Activated T-helper 1 cell treated with anti-CD3 and anti-CD28 coated beads, Interleukin-12 subunit alpha, Interleukin-12 subunit beta, Interleukin-2, Interleukin-4 antibody, amounts not matched to agents 30 ng/mL and 10 ng/mL and 1 ng/mL, durations not matched to agents 14 hours and 24 hours and 36 hours (primary cell): ENCODE data around the gene DLGAP5. TPM values are rescaled to one million over a fixed set of nuclear protein-coding genes. Genes with fewer than 3 reads are reported as not detected.

Experiments used
- DNase-seq: peaks from one replicate; pipeline ENCODE4 v3.0.0; 2021; ENCODE audit warnings: low spot score
- H3K27ac Mint-ChIP-seq: one replicate; pipeline ENCODE4 v1.8.0; 2021; ENCODE audit warnings: mild to moderate bottlenecking, mixed read lengths
- H3K27me3 Mint-ChIP-seq: one replicate; pipeline ENCODE4 v1.8.0; 2022; ENCODE audit warnings: mild to moderate bottlenecking, moderate library complexity, mixed read lengths; ENCODE audit not compliant: insufficient read depth
- H3K36me3 Mint-ChIP-seq: one replicate; pipeline ENCODE4 v1.8.0; 2021; ENCODE audit warnings: low read depth, mixed read lengths
- H3K4me1 Mint-ChIP-seq: one replicate; pipeline ENCODE4 v1.8.0; 2021; ENCODE audit warnings: low read depth, mixed read lengths
- H3K4me3 Mint-ChIP-seq: one replicate; pipeline ENCODE4 v1.8.0; 2021; ENCODE audit warnings: mild to moderate bottlenecking, moderate library complexity, mixed read lengths
- H3K9me3 Mint-ChIP-seq: one replicate; pipeline ENCODE4 v1.8.0; 2021; ENCODE audit warnings: mixed read lengths
- intact Hi-C: fragments of 100-400 bp; cut with micrococcal nuclease; formaldehyde crosslinking; loops from one replicate; pipeline ENCODE4 v1.15.1; 2024
- total RNA-seq: library from RNA; stranded (reverse); gene quantifications from 2 replicates; pipeline ENCODE4 v1.2.3, GENCODE V29; 2022

Gene DLGAP5
- total RNA-seq, 1 donor from 2014 or later = 22.4 TPM

- no peak overlapping the region for H3K27ac Mint-ChIP-seq
- no peak overlapping the region for H3K4me3 Mint-ChIP-seq
- H3K9me3 Mint-ChIP-seq = no peaks in the 10 kb centered on the region
- intact Hi-C loops = no loop called here
- DNase-seq = no peak
- no peaks in the 10 kb centered on the region for H3K36me3 Mint-ChIP-seq
- H3K4me1 Mint-ChIP-seq = no peaks in the 10 kb centered on the region
- H3K27me3 Mint-ChIP-seq = peaks cover 28% of the 10 kb centered on the region
These were observed 14.8 kb upstream of the DLGAP5 start for GRCh38 chr14:55206175-55206693.

- intact Hi-C loops = no loop called here
- Mint-ChIP-seq H3K27me3 (peaks cover 27% of the 10 kb centered on the region), H3K4me1 (no peaks in the 10 kb centered on the region), H3K4me3 (no peak overlapping the region), H3K27ac (no peak overlapping the region), H3K36me3 (no peaks in the 10 kb centered on the region), H3K9me3 (no peaks in the 10 kb centered on the region)
- no peak for DNase-seq
These were observed 10.1 kb upstream of the DLGAP5 start for GRCh38 chr14:55201219-55202101.

DNA sequence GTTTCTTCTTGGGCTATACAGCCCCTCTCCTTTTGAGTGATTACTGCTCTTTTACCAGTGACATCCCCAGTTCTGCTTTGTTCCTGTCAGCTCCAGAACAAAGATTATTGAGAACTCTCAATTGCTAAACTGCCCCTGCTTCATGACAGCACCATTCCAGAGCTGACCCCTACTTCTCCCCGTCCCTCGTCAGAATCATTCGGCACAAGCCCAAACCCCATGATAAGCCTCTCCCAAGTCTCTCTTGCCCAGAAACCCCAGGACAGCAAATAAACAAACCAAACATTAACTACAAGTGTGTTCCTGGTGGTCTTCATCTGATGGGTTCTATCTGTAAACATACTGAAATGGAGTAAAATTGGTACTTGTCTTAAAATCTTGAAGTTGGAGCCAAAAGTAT, 9.3 kb upstream of the DLGAP5 start:
- H3K27ac Mint-ChIP-seq = no peak overlapping the region
- no peak overlapping the region for H3K4me3 Mint-ChIP-seq
- no peak for DNase-seq
- no peaks in the 10 kb centered on the region for H3K9me3 Mint-ChIP-seq
- no peaks in the 10 kb centered on the region for H3K36me3 Mint-ChIP-seq
- H3K4me1 Mint-ChIP-seq = no peaks in the 10 kb centered on the region
- intact Hi-C loops = no loop called here
- H3K27me3 Mint-ChIP-seq = peaks cover 27% of the 10 kb centered on the region

GRCh38 chr14:55198749-55199148, 7.4 kb upstream of the DLGAP5 start:
- intact Hi-C loops = no loop called here
- no peak overlapping the region for H3K27ac Mint-ChIP-seq

DNA sequence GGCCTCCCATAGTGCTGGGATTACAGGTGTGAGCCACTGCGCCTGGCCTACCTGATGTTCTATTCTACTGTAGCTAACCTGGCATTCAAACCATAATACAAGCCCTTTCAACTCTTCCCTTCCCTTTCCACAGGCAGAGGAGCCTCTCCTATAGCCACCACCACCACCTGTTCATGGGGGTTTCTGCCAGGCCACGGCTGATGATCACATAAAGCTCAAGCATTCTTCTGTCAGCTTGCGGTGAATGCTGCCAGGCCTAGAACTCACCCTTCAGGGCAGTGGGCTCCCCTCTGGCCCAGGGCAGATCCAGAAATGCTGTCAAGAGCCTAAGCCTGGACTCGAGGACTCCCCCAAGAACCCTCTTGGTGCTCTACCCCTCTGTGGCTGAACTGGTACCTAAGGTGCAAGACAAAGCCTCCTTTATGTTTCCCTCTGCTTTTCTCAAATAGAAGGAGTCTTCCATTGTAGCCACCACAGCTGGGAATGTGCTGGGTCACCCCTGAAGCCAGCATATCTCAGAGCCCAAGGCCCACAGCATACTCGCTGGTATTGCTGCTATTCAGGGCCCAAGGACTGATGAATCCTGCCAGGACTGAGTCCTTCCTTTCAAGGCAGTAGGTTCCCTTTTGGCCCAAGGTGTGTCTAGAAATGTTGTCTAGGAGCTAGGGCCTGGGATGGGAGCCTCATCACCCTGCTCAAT, 3.4 kb upstream of the DLGAP5 start:
- Mint-ChIP-seq H3K4me1 (peaks cover 17% of the 10 kb centered on the region), H3K4me3 (no peak overlapping the region), H3K9me3 (no peaks in the 10 kb centered on the region), H3K27ac (no peak overlapping the region), H3K27me3 (peaks cover 16% of the 10 kb centered on the region), H3K36me3 (no peaks in the 10 kb centered on the region)
- DNase-seq = no peak
- intact Hi-C loops = no loop called here

More at GRCh38 chr14:55198749-55199148, 7.4 kb upstream of the DLGAP5 start:
- H3K9me3 Mint-ChIP-seq = no peaks in the 10 kb centered on the region
- H3K36me3 Mint-ChIP-seq = no peaks in the 10 kb centered on the region
- DNase-seq = no peak
- no peak overlapping the region for H3K4me3 Mint-ChIP-seq
- peaks cover 24% of the 10 kb centered on the region for H3K27me3 Mint-ChIP-seq
- H3K4me1 Mint-ChIP-seq = no peaks in the 10 kb centered on the region

- H3K4me1 Mint-ChIP-seq = peaks cover 38% of the 10 kb centered on the region
- no peak for DNase-seq
- H3K36me3 Mint-ChIP-seq = peaks cover 8% of the 10 kb centered on the region
- intact Hi-C loops = loop anchor here (2.0 kb wide), 1 partner anchor 79 kb away; the partner anchor contains the start of gene FBXO34
- no peaks in the 10 kb centered on the region for H3K27me3 Mint-ChIP-seq
- no peaks in the 10 kb centered on the region for H3K9me3 Mint-ChIP-seq
- H3K4me3 Mint-ChIP-seq = peak overlapping the region; percentile 94
- peak overlapping the region; percentile 66 for H3K27ac Mint-ChIP-seq
These were observed 753 bp upstream of the DLGAP5 start for GRCh38 chr14:55192054-55192621.

DNA sequence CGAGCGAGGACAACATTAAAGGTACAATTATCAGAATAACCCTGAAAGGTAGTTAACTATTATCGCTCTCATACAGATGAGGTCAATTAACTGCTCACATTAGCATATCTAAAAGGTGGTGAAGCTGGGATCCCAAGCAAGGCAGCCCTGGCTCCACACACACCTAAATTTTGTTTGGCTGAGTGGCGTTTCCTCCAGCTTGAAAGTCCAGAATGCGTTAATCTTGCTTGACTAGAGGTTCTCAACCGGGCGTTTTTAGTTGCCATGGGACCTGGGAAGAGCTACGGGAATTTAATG, 531 bp downstream of the DLGAP5 start:
- intact Hi-C loops = loop anchor here (1.0 to 2.0 kb wide), 5 partner anchors 22 to 389 kb away; partner anchors contain the start of genes ATG14 and KTN1

GRCh38 chr14:55188686-55189295, 2.6 kb downstream of the DLGAP5 start:
- Mint-ChIP-seq H3K4me1 (peaks cover 46% of the 10 kb centered on the region), H3K27me3 (no peaks in the 10 kb centered on the region), H3K9me3 (no peaks in the 10 kb centered on the region), H3K27ac (no peak overlapping the region), H3K36me3 (peaks cover 20% of the 10 kb centered on the region), H3K4me3 (peak overlapping the region; percentile 94)
- intact Hi-C loops = no loop called here
- DNase-seq = no peak

More for the DNA sequence above, 531 bp downstream of the DLGAP5 start:
- H3K27ac Mint-ChIP-seq = peak overlapping the region; percentile 59
- H3K9me3 Mint-ChIP-seq = no peaks in the 10 kb centered on the region
- no peaks in the 10 kb centered on the region for H3K27me3 Mint-ChIP-seq
- peaks cover 46% of the 10 kb centered on the region for H3K4me1 Mint-ChIP-seq
- DNase-seq = no peak
- H3K36me3 Mint-ChIP-seq = peaks cover 18% of the 10 kb centered on the region
- peak overlapping the region; percentile 94 for H3K4me3 Mint-ChIP-seq

DNA sequence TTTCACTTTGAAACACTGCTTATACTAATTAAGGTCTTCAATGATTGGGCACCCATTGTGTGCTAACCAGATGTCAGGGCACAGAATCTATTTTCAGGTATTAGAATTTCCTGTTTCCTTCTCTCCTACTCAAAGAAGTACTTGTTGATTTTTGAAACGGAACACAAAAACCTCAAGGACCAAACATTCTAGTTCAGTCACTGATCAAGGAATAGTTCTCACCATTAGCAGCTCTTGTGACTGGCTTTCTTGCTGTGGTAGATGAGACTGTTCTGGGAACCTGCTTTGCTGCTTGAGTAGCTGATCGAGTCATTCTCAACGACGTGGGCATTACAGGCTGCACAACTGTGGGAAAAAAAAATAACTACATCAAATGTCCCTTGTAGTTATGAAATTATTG, 11.0 kb downstream of the DLGAP5 start:
- Mint-ChIP-seq H3K4me1 (peaks cover 5% of the 10 kb centered on the region), H3K36me3 (peaks cover 33% of the 10 kb centered on the region), H3K27ac (no peak overlapping the region), H3K4me3 (no peak overlapping the region), H3K27me3 (no peaks in the 10 kb centered on the region), H3K9me3 (no peaks in the 10 kb centered on the region)
- no peak for DNase-seq
- intact Hi-C loops = no loop called here

GRCh38 chr14:55180006-55180405, 11.4 kb downstream of the DLGAP5 start:
- no peaks in the 10 kb centered on the region for H3K27me3 Mint-ChIP-seq
- no peak overlapping the region for H3K4me3 Mint-ChIP-seq
- no peak for DNase-seq
- peaks cover 5% of the 10 kb centered on the region for H3K4me1 Mint-ChIP-seq
- H3K9me3 Mint-ChIP-seq = no peaks in the 10 kb centered on the region
- peaks cover 34% of the 10 kb centered on the region for H3K36me3 Mint-ChIP-seq
- H3K27ac Mint-ChIP-seq = no peak overlapping the region
- intact Hi-C loops = no loop called here

DNA sequence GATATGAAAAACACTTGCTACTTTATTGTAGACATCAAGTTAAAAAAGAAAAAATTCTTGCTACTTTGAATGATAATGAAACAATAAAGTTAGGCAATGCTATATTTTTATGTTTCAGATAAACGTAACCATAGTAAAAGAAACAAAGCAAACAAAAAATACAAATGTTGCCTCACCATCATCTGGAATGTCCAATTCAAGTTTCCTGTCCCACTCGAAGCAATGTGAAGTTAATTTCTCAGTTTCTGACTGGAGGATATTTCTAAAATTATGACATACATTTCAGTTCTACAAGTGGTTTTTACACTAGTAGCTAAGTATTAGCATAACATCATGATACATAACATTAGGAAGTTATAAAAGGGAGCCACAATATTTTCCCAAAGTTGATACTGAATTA, 20.9 kb downstream of the DLGAP5 start:
- no peak for DNase-seq
- Mint-ChIP-seq H3K27me3 (no peaks in the 10 kb centered on the region), H3K36me3 (peaks cover 31% of the 10 kb centered on the region), H3K9me3 (no peaks in the 10 kb centered on the region), H3K27ac (no peak overlapping the region), H3K4me1 (no peaks in the 10 kb centered on the region), H3K4me3 (no peak overlapping the region)
- intact Hi-C loops = no loop called here

- Mint-ChIP-seq H3K27ac (no peak overlapping the region), H3K9me3 (no peaks in the 10 kb centered on the region), H3K4me1 (peaks cover 27% of the 10 kb centered on the region), H3K36me3 (peaks cover 41% of the 10 kb centered on the region), H3K27me3 (no peaks in the 10 kb centered on the region), H3K4me3 (no peak overlapping the region)
- intact Hi-C loops = loop anchor here (1.0 kb wide), 1 partner anchor 72 kb away; no protein-coding TSS in a partner anchor
- no peak for DNase-seq
These were observed 30.4 kb downstream of the DLGAP5 start for GRCh38 chr14:55160989-55161388.
